ENCODE results near the gene SLC26A9. TPM values are rescaled to one million over a fixed set of nuclear protein-coding genes. Genes with fewer than 3 reads are reported as not detected.

SLC26A9 gene
- total and polyA plus RNA-seq, 2 donors (not counting 1 experiment from before 2014, with no cell fraction given): not detected

- no peak overlapping the region for H3K27ac ChIP-seq (ENCODE audit: insufficient read depth, low read length)
- no peak for TF ChIP-seq CTCF (conservative IDR thresholded peaks at IDR 0.05 in 1 of 2, IDR thresholded peaks at IDR 0.05 in 1 of 2; ENCODE audit: low read depth in 1 of 2, low read length in 2 of 2)
- no peak for TF ChIP-seq EZH2 (IDR thresholded peaks at IDR 0.05; ENCODE audit: low read length, missing control alignments)
- H3K27me3 ChIP-seq (ENCODE audit: control insufficient read depth, insufficient read depth, low read length): peaks cover 16% of the 10 kb centered on the region
- H4K20me1 ChIP-seq (ENCODE audit: control insufficient read depth, extremely low read depth, insufficient read depth, low read length): no peaks in the 10 kb centered on the region
- no peaks in the 10 kb centered on the region for H3K36me3 ChIP-seq (ENCODE audit: control insufficient read depth, insufficient read depth, low read length)
- H3K4me3 ChIP-seq (replicated peaks in 1 of 4; ENCODE audit: control extremely low read depth in 1 of 4, insufficient read depth in 1 of 4, low read depth in 3 of 4, low read length in 4 of 4): no peak overlapping the region
- DNase-seq (ENCODE audit: low read depth in 2 of 2): peak; percentile 47 to 81
- no peak overlapping the region for H2AFZ ChIP-seq (ENCODE audit: low read length)
- H3K4me2 ChIP-seq (ENCODE audit: extremely low read depth, insufficient read depth, low read length): no peak overlapping the region
- H3K9ac ChIP-seq (ENCODE audit: insufficient read depth, low read length): no peak overlapping the region
- H3K4me1 ChIP-seq (ENCODE audit: control insufficient read depth, extremely low read depth, insufficient read depth, low read length): peaks cover 8% of the 10 kb centered on the region
- H3K79me2 ChIP-seq (ENCODE audit: control insufficient read depth, insufficient read depth, low read length): no peaks in the 10 kb centered on the region
- H3K9me3 ChIP-seq (ENCODE audit: control insufficient read depth, insufficient read depth, low read depth, low read length): no peaks in the 10 kb centered on the region
These were observed 7.0 kb upstream of the SLC26A9 start for GRCh38 chr1:205950280-205950679.

GRCh38 chr1:205949753-205950152 is 6.5 kb upstream of the SLC26A9 start:
- Histone ChIP-seq H3K9ac (ENCODE audit: insufficient read depth, low read length) (no peak overlapping the region), H3K36me3 (ENCODE audit: control insufficient read depth, insufficient read depth, low read length) (no peaks in the 10 kb centered on the region), H4K20me1 (ENCODE audit: control insufficient read depth, extremely low read depth, insufficient read depth, low read length) (no peaks in the 10 kb centered on the region), H3K4me3 (replicated peaks in 1 of 4; ENCODE audit: control extremely low read depth in 1 of 4, insufficient read depth in 1 of 4, low read depth in 3 of 4, low read length in 4 of 4) (no peak overlapping the region), H3K79me2 (ENCODE audit: control insufficient read depth, insufficient read depth, low read length) (no peaks in the 10 kb centered on the region), H3K4me1 (ENCODE audit: control insufficient read depth, extremely low read depth, insufficient read depth, low read length) (peaks cover 8% of the 10 kb centered on the region), H3K27ac (ENCODE audit: insufficient read depth, low read length) (no peak overlapping the region), H3K4me2 (ENCODE audit: extremely low read depth, insufficient read depth, low read length) (no peak overlapping the region), H3K27me3 (ENCODE audit: control insufficient read depth, insufficient read depth, low read length) (peaks cover 16% of the 10 kb centered on the region), H2AFZ (ENCODE audit: low read length) (no peak overlapping the region), H3K9me3 (ENCODE audit: control insufficient read depth, insufficient read depth, low read depth, low read length) (no peaks in the 10 kb centered on the region)
- DNase-seq (ENCODE audit: low read depth in 2 of 2): no peak
- TF ChIP-seq EZH2 (IDR thresholded peaks at IDR 0.05; ENCODE audit: low read length, missing control alignments) (no peak), CTCF (conservative IDR thresholded peaks at IDR 0.05 in 1 of 2, IDR thresholded peaks at IDR 0.05 in 1 of 2; ENCODE audit: low read depth in 1 of 2, low read length in 2 of 2) (no peak)

- Histone ChIP-seq H3K4me3 (replicated peaks in 1 of 4; ENCODE audit: control extremely low read depth in 1 of 4, insufficient read depth in 1 of 4, low read depth in 3 of 4, low read length in 4 of 4) (no peak overlapping the region), H3K9ac (ENCODE audit: insufficient read depth, low read length) (no peak overlapping the region), H3K27ac (ENCODE audit: insufficient read depth, low read length) (no peak overlapping the region), H3K79me2 (ENCODE audit: control insufficient read depth, insufficient read depth, low read length) (no peaks in the 10 kb centered on the region), H3K36me3 (ENCODE audit: control insufficient read depth, insufficient read depth, low read length) (no peaks in the 10 kb centered on the region), H3K4me1 (ENCODE audit: control insufficient read depth, extremely low read depth, insufficient read depth, low read length) (peaks cover 8% of the 10 kb centered on the region), H4K20me1 (ENCODE audit: control insufficient read depth, extremely low read depth, insufficient read depth, low read length) (no peaks in the 10 kb centered on the region), H3K9me3 (ENCODE audit: control insufficient read depth, insufficient read depth, low read depth, low read length) (no peaks in the 10 kb centered on the region), H2AFZ (ENCODE audit: low read length) (no peak overlapping the region), H3K27me3 (ENCODE audit: control insufficient read depth, insufficient read depth, low read length) (peaks cover 16% of the 10 kb centered on the region), H3K4me2 (ENCODE audit: extremely low read depth, insufficient read depth, low read length) (no peak overlapping the region)
- TF ChIP-seq CTCF (conservative IDR thresholded peaks at IDR 0.05 in 1 of 2, IDR thresholded peaks at IDR 0.05 in 1 of 2; ENCODE audit: low read depth in 1 of 2, low read length in 2 of 2): no peak
- TF ChIP-seq EZH2 (IDR thresholded peaks at IDR 0.05; ENCODE audit: low read length, missing control alignments): no peak
- no peak for DNase-seq (ENCODE audit: low read depth in 2 of 2)
These were observed 5.6 kb upstream of the SLC26A9 start for GRCh38 chr1:205948886-205949285.
